Esophagus muscularis mucosa (tissue), 4 donors: ENCODE data around the gene WWOX. TPM values are rescaled to one million over a fixed set of nuclear protein-coding genes. Genes with fewer than 3 reads are reported as not detected.

Experiments used
- DNase-seq: peaks from one replicate; pipeline ENCODE4 v3.0.0-alpha.2; 2017; ENCODE audit errors: extremely low spot score
- H3K27ac ChIP-seq, 4 donors: fragments of 200-600 bp; sonication (generic); replicated peaks in 1 of 4; 1 replicate in 3 of 4; 2 replicates in 1 of 4; pipeline ENCODE4 v1.5.1; 2016 to 2019; ENCODE audit warnings: mild to moderate bottlenecking in 1 of 4
- H3K27me3 ChIP-seq, 4 donors: fragments of 200-600 bp; sonication (generic); one replicate each; pipeline versions ENCODE4 v1.5.1 to v1.6.0; 2016 to 2019
- H3K36me3 ChIP-seq, 4 donors: fragments of 200-600 bp; sonication (generic); one replicate each; pipeline ENCODE4 v1.5.1; 2016 to 2019
- H3K4me1 ChIP-seq, 4 donors: fragments of 200-600 bp; sonication (generic); one replicate each; pipeline ENCODE4 v1.5.1; 2016 to 2019
- H3K4me3 ChIP-seq, 4 donors: fragments of 200-600 bp; sonication (generic); 1 replicate in 2 of 4; 2 replicates in 2 of 4; pipeline ENCODE4 v1.5.1; 2016 to 2019; ENCODE audit warnings: mild to moderate bottlenecking in 4 of 4, moderate library complexity in 1 of 4
- H3K9me3 ChIP-seq, 4 donors: fragments of 200-600 bp; sonication (generic); 1 replicate in 3 of 4; 2 replicates in 1 of 4; pipeline ENCODE4 v1.5.1; 2016 to 2019
- CTCF ChIP-seq, 3 experiments: fragments of 200-600 bp in 2 of 3; fragments of 450-650 bp in 1 of 3; sonication (generic) in 2 of 3; IDR thresholded peaks; one replicate each; pipeline ENCODE4 v1.5.1; 2017 to 2019; ENCODE audit warnings: antibody characterized with exemption in 3 of 3, mild to moderate bottlenecking in 2 of 3, moderate library complexity in 1 of 3
- EP300 ChIP-seq: sonication (generic); formaldehyde crosslinking; IDR thresholded peaks from one replicate; pipeline ENCODE4 v1.6.1; 2017; ENCODE audit warnings: antibody characterized with exemption
- POLR2A ChIP-seq: fragments of 450-650 bp; IDR thresholded peaks from one replicate; pipeline ENCODE4 v1.6.1; 2017; ENCODE audit warnings: antibody characterized with exemption, moderate library complexity, mild to moderate bottlenecking, low read depth
- POLR2AphosphoS5 ChIP-seq, 2 donors: sonication (generic); formaldehyde crosslinking; IDR thresholded peaks; one replicate each; pipeline ENCODE4 v1.6.1; 2017; ENCODE audit warnings: antibody characterized with exemption in 2 of 2
- WGBS: methylation state at CpG from one replicate; pipeline ENCODE4 v1.1.5; 2018; 5-methylcytosine and 5-hydroxymethylcytosine counted together
- intact Hi-C: fragments of 100-400 bp; cut with DNase I; formaldehyde crosslinking; loops from one replicate; pipeline ENCODE4 v1.15.1; 2023
- total RNA-seq, 4 donors: library from RNA; depleted of rRNA; stranded (reverse); fragments of >200 nt; gene quantifications; one replicate each; pipeline versions ENCODE4 v1.1.0 to v1.2.1, GENCODE V29; 2016

The WWOX gene
- total RNA-seq, 4 donors from 2014 or later, result 14.4 to 27.8 (median 15.4) TPM

- Histone ChIP-seq H3K27me3 (no peaks in the 10 kb centered on the region), H3K27ac (no peak overlapping the region), H3K4me3 (no peak overlapping the region), H3K9me3 (no peaks in the 10 kb centered on the region), H3K36me3 (no peaks in the 10 kb centered on the region), H3K4me1 (no peaks in the 10 kb centered on the region)
- WGBS, result 91% methylated on average over 8 of the region's 8 CpGs
- TF ChIP-seq EP300 (no peak), POLR2AphosphoS5 (IDR thresholded peaks at IDR 0.05) (no peak), CTCF (IDR thresholded peaks at IDR 0.05) (no peak), POLR2A (no peak)
- no peak for DNase-seq
- intact Hi-C loops, result no loop called here
These were observed 485.5 kb downstream of the WWOX start for GRCh38 chr16:78584991-78585390.

DNA sequence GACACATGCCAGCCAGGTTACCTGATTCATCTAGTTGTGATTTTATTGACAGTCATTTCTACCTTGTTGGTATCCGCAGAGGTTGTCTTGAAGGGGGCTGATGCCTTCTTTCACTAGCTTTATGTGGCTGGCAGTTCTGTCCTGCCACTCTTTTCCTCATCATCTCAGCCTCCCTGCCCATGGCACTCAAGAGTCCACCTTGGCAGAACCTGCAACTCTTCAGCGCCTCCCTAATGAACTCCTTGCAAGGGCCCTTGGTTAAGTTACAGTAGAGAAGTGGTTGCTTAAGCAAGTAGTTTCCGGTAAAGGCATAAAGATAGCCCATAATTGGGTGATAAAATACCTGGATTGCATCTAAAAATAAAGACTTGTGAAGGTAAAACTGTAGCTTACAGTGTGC, 489.9 kb downstream of the WWOX start:
- H3K27ac ChIP-seq, result no peak overlapping the region
- no peak overlapping the region for H3K4me3 ChIP-seq
- H3K4me1 ChIP-seq, result no peaks in the 10 kb centered on the region
- TF ChIP-seq EP300, result no peak
- TF ChIP-seq POLR2AphosphoS5 (IDR thresholded peaks at IDR 0.05), result no peak
- TF ChIP-seq CTCF (IDR thresholded peaks at IDR 0.05), result no peak
- TF ChIP-seq POLR2A, result no peak
- WGBS, result 100% methylated on average over 3 of the region's 3 CpGs
- no peaks in the 10 kb centered on the region for H3K27me3 ChIP-seq
- H3K9me3 ChIP-seq, result no peaks in the 10 kb centered on the region
- H3K36me3 ChIP-seq, result no peaks in the 10 kb centered on the region
- intact Hi-C loops, result no loop called here
- DNase-seq, result no peak

- TF ChIP-seq EP300 (no peak), POLR2A (no peak), CTCF (IDR thresholded peaks at IDR 0.05) (no peak)
- no peaks in the 10 kb centered on the region for H3K36me3 ChIP-seq
- no peaks in the 10 kb centered on the region for H3K4me1 ChIP-seq
- H3K4me3 ChIP-seq, result no peak overlapping the region
- 95% methylated on average over 5 of the region's 5 CpGs for WGBS
- H3K27ac ChIP-seq, result no peak overlapping the region
- no peaks in the 10 kb centered on the region for H3K9me3 ChIP-seq
- DNase-seq, result no peak
- intact Hi-C loops, result no loop called here
- H3K27me3 ChIP-seq, result no peaks in the 10 kb centered on the region
These were observed 492.2 kb downstream of the WWOX start for GRCh38 chr16:78591682-78592103.

GRCh38 chr16:78592111-78592510, 492.7 kb downstream of the WWOX start:
- H3K27me3 ChIP-seq, result no peaks in the 10 kb centered on the region
- H3K27ac ChIP-seq, result no peak overlapping the region
- no peaks in the 10 kb centered on the region for H3K36me3 ChIP-seq
- WGBS, result 90% methylated on average over 3 of the region's 3 CpGs
- intact Hi-C loops, result no loop called here
- DNase-seq, result no peak
- no peak overlapping the region for H3K4me3 ChIP-seq
- H3K9me3 ChIP-seq, result no peaks in the 10 kb centered on the region
- H3K4me1 ChIP-seq, result no peaks in the 10 kb centered on the region
- TF ChIP-seq EP300 (no peak), POLR2A (no peak), POLR2AphosphoS5 (IDR thresholded peaks at IDR 0.05) (no peak), CTCF (IDR thresholded peaks at IDR 0.05) (no peak)

DNA sequence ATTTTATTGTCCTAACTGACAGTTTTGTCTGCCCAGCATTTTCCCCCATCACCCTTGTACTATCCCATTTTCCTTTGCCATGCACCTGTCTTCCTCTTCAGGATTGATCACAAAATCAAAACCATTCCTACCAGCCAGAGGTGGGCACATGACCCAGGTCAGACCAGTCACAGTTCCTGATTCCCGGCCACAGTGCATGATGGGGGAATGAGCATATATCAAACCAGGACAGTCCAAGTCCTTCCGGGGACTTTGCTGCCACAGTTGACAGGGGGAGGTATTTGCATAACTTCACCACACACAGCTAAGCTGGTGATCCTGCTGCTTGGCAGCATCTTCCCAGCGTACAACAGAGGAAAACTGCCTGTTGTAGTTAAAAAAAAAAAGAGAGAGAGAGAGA, 493.9 kb downstream of the WWOX start:
- Histone ChIP-seq H3K4me3 (no peak overlapping the region), H3K36me3 (no peaks in the 10 kb centered on the region), H3K9me3 (no peaks in the 10 kb centered on the region), H3K27ac (no peak overlapping the region), H3K27me3 (no peaks in the 10 kb centered on the region), H3K4me1 (no peaks in the 10 kb centered on the region)
- DNase-seq, result no peak
- intact Hi-C loops, result no loop called here
- WGBS, result 81% methylated on average over 3 of the region's 3 CpGs
- no peak for TF ChIP-seq EP300
